Fibroblast of pulmonary artery (primary cell): ENCODE data around the gene ST3GAL3.
A peak's percentile ranks its signal among the peaks of the same experiment; 100 is the strongest.

Source experiments
- DNase-seq: peaks from one replicate; pipeline ENCODE4 v3.0.0-alpha.2; 2010; ENCODE audit warnings: low read depth
- H3K4me3 ChIP-seq: replicated peaks from 2 replicates; pipeline ENCODE4 v1.5.1; 2011; ENCODE audit warnings: low read depth, mild to moderate bottlenecking, control low read depth, low read length, moderate library complexity
- TF ChIP-seq, protein P1 (sequence below): IDR thresholded peaks from 2 replicates; pipeline ENCODE4 v1.5.1; 2011; ENCODE audit warnings: mild to moderate bottlenecking, control low read depth, low read length, inconsistent platforms; ENCODE audit errors: missing control alignments

The ST3GAL3 gene

GRCh38 chr1:43729816-43730463 is 22.6 kb downstream of the ST3GAL3 start:
- TF ChIP-seq, protein P1, sequence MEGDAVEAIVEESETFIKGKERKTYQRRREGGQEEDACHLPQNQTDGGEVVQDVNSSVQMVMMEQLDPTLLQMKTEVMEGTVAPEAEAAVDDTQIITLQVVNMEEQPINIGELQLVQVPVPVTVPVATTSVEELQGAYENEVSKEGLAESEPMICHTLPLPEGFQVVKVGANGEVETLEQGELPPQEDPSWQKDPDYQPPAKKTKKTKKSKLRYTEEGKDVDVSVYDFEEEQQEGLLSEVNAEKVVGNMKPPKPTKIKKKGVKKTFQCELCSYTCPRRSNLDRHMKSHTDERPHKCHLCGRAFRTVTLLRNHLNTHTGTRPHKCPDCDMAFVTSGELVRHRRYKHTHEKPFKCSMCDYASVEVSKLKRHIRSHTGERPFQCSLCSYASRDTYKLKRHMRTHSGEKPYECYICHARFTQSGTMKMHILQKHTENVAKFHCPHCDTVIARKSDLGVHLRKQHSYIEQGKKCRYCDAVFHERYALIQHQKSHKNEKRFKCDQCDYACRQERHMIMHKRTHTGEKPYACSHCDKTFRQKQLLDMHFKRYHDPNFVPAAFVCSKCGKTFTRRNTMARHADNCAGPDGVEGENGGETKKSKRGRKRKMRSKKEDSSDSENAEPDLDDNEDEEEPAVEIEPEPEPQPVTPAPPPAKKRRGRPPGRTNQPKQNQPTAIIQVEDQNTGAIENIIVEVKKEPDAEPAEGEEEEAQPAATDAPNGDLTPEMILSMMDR, result no peak
- no peak overlapping the region for H3K4me3 ChIP-seq
- no peak for DNase-seq

GRCh38 chr1:43731867-43732531 is 24.7 kb downstream of the ST3GAL3 start:
- TF ChIP-seq, protein P1, result no peak
- no peak overlapping the region for H3K4me3 ChIP-seq
- DNase-seq, result no peak

DNA sequence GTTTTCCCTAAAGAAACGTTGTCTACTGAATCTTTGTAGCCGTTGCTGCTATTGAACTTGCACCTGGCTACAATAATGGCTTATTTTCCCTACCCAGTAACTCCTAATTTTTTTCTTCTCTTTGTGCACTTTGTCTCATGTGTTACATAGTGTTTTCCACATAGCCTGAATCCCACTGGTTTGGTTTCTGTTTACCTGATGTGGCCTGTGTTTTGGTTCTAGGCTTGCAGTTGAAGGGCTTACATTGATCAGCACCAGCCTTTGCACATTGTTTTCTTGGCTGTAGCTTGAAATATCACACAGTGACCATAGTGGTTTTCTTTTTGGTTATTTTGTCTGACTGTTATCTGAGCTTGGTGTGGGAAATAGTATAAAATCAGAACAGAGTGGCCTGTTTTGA is 29.5 kb downstream of the ST3GAL3 start:
- DNase-seq, result no peak
- no peak overlapping the region for H3K4me3 ChIP-seq
- TF ChIP-seq, protein P1, result no peak

- no peak for DNase-seq
- H3K4me3 ChIP-seq, result no peak overlapping the region
- TF ChIP-seq, protein P1, result no peak
Observed at GRCh38 chr1:43742026-43742425, 34.7 kb downstream of the ST3GAL3 start.

- TF ChIP-seq, protein P1, result no peak
- no peak overlapping the region for H3K4me3 ChIP-seq
- DNase-seq, result no peak
Observed at GRCh38 chr1:43743206-43743605, 35.9 kb downstream of the ST3GAL3 start.

DNA sequence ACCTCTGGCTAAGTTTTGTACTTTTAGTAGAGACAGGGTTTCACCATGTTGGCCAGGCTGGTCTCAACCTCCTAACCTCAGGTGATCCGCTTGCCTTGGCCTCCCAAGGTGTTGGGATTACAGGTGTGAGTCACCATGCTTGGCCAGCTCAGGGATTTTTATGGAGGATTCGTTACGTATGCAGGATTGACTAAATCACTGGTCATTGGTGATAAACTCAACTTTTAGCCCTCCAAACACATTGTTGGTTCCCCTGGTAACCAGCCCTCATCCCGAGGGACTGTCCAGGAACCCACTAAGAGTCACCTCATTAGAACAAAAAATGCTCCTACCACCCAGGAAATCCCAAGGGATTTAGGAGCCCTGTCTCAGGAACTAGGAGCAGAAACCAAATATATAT is 40.4 kb downstream of the ST3GAL3 start:
- H3K4me3 ChIP-seq, result no peak overlapping the region
- DNase-seq, result no peak
- TF ChIP-seq, protein P1, result no peak

DNA sequence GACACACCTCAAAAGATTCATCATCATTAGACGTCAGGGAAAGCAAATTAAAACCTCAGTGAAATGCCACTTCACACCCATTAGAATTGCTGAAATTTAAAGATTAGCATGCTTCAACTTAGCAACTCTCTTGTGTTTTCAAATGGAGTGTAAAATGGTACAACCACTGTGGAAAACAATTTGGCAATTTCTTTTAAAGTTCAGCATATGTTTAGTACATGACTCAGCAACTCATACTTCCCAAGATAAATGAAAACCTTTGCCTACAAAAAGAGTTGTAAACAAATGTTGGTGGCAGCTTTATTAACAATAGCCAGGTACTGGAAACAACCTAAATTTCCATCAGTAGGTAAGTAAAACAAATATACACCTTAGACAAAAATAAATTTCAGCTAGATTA is 42.7 kb downstream of the ST3GAL3 start:
- TF ChIP-seq, protein P1, result no peak
- DNase-seq, result peak; percentile 27
- no peak overlapping the region for H3K4me3 ChIP-seq
